ENCODE measurements around the gene DSP.

DNA sequence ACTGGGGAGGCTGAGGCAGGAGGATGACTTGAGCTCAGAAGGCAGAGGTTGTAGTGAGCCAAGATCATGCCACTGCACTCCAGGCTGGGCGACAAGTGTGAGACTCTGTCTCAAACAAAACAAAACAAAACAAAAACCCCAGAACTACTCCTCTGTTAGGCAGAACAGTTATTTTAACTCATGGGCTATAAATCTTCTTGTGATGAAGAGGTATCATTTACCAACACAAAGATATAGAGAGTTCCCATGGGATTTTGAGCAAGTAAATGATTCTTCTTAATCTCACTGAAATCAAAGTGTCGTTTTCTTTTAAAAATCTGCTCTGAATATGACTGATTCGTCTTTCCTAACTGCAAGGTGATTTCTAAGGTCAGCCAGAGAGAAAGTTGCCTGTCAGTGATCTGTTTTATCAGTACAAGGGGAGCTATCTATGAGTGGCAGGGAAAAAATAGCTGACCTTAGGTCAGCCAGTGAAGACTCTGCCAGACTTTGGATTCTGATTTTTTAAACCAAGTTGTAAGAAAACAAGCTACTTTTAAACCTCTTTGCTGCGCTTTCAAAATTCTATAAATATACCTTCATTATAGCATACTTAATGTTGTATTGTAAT is 3.8 kb upstream of the DSP start:
- TF ChIP-seq, protein P1, sequence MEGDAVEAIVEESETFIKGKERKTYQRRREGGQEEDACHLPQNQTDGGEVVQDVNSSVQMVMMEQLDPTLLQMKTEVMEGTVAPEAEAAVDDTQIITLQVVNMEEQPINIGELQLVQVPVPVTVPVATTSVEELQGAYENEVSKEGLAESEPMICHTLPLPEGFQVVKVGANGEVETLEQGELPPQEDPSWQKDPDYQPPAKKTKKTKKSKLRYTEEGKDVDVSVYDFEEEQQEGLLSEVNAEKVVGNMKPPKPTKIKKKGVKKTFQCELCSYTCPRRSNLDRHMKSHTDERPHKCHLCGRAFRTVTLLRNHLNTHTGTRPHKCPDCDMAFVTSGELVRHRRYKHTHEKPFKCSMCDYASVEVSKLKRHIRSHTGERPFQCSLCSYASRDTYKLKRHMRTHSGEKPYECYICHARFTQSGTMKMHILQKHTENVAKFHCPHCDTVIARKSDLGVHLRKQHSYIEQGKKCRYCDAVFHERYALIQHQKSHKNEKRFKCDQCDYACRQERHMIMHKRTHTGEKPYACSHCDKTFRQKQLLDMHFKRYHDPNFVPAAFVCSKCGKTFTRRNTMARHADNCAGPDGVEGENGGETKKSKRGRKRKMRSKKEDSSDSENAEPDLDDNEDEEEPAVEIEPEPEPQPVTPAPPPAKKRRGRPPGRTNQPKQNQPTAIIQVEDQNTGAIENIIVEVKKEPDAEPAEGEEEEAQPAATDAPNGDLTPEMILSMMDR (conservative IDR thresholded peaks at IDR 0.05; ENCODE audit: low read length), result no peak
- no peak for TF ChIP-seq EZH2phosphoT487 (IDR thresholded peaks at IDR 0.05; ENCODE audit: borderline replicate concordance, low read depth, low read length)

Data from OCI-LY7 (cell line).